Measurements from ENCODE around the gene RPL31.

The RPL31 gene

DNA sequence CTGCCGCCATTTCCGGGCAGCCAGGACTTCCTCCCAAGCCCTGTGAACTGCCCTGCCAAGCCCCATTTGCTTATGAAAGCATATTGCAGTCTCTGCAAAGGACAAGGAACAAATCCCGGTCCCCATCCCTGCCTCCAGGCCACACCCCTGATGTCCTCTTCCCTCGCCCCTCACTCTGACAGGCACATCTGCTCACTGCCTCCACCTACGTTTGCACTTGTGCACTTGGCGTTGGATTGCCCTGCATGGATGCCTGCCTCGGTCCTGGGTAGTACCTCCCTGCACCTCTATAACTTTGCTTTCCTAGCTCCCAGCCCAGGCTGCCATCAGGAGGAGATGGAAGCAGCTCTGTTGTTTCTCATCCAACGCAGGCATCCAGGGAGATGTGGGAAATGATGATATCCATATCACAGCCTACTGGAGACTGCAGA lies 19.6 kb upstream of the RPL31 start:
- no peak overlapping the region for H3K27ac ChIP-seq
- TF ChIP-seq ZFX (IDR thresholded peaks at IDR 0.05) (no peak), CTCF (conservative IDR thresholded peaks at IDR 0.05) (no peak)

DNA sequence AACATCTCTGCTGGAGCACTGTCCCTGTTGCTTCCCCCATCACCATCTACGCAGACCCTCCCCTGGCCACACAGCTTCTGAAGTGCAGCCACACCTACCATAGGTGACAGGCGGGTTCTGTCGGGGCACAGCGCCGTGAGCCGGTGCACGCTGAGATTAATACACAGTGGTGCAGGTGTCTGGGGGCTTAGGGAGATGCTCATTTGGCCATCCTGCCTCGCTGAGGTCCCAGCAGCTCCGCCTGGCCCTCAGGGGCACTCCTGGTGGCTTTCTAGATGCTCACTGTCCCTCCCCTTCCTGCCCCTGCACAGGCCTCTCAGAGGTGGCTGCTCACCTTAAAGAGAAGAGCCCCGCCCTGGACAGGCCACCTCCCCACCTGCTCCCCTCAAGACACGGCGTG lies 18.9 kb upstream of the RPL31 start:
- TF ChIP-seq CTCF (conservative IDR thresholded peaks at IDR 0.05), result no peak
- no peak for TF ChIP-seq ZFX (IDR thresholded peaks at IDR 0.05)
- no peak overlapping the region for H3K27ac ChIP-seq

DNA sequence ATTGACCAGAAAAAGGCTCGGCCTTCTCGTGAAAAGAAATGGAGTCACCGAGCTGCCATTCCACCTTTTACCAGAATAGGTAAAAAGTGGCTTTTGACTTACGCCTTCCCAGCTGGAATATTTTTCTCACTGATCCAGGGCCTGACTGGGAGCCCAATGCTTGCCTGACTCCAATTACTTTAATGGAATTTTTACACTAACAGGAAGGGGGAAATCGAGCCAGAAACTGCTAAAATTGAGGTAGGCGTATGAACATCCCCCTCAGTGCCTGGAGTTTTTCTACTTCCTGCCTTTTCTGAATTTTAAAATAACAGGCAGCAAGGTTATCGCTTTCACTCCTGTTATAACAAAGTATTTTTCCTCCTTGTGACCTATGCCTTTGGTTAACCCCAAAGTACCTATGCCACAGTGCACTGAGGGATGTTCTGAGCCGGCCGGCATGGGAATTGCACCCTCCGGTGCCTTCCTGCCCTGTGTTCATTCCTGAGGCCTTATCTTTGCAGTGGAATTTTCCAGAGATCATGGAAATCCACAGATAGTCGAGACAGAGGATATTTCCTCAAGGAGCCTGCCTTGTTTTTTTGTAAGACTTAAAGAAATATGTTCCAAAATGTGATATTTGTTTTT lies 18.3 kb upstream of the RPL31 start:
- no peak overlapping the region for H3K27ac ChIP-seq
- TF ChIP-seq ZFX (IDR thresholded peaks at IDR 0.05), result no peak
- no peak for TF ChIP-seq CTCF (conservative IDR thresholded peaks at IDR 0.05)

GRCh38 chr2:100984892-100985307 lies 17.2 kb upstream of the RPL31 start:
- peak; percentile 84 for TF ChIP-seq CTCF (conservative IDR thresholded peaks at IDR 0.05)
- TF ChIP-seq ZFX (IDR thresholded peaks at IDR 0.05), result no peak
- no peak overlapping the region for H3K27ac ChIP-seq

DNA sequence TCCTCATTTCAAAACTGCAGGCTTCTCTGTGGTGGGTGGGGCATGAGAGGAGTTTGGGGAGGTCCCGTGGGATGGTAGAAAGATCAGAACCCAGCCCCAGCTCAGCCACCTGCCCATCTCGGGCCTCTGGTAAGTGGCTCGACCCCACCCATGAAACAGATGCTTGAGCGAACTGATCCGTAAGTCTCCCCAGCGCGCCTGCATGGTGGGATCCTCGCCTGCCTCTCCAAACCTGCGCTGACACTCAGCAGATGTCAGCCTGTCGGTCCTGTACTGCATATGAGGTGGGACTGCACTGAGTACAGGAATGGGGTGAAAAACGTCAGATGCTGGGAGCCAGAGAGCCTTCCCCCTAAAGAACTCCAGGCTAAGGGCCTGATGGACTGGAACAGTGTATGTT lies 15.9 kb upstream of the RPL31 start:
- H3K27ac ChIP-seq, result no peak overlapping the region
- TF ChIP-seq ZFX (IDR thresholded peaks at IDR 0.05) (no peak), CTCF (conservative IDR thresholded peaks at IDR 0.05) (no peak)

- H3K27ac ChIP-seq, result no peak overlapping the region
- no peak for TF ChIP-seq CTCF (conservative IDR thresholded peaks at IDR 0.05)
- TF ChIP-seq ZFX (IDR thresholded peaks at IDR 0.05), result no peak
Observed at GRCh38 chr2:100987536-100987935, 14.6 kb upstream of the RPL31 start.

DNA sequence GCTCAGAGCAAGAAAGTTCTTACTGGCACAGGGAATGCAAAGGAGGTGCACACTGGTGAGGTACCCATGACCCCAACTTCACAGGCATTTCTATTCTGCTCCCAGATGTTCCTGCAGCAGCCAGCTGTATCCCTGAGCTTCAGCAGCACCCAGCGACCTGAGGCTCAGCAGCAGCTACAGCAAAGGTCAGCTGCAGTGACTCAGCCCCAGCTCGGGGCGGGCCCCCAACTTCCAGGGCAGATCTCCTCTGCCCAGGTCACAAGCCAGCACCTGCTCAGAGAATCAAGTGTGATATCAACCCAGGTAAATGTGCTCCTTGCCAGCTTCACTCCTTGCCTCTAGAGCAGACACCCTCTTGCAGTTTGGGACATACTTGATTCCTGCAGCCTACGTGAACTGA lies 14.1 kb upstream of the RPL31 start:
- TF ChIP-seq ZFX (IDR thresholded peaks at IDR 0.05) (no peak), CTCF (conservative IDR thresholded peaks at IDR 0.05) (no peak)
- H3K27ac ChIP-seq, result no peak overlapping the region

Measured in C4-2B (cell line).